MM.1S (cell line): ENCODE results near the gene HS6ST3.

Source experiments
- DNase-seq: peaks from one replicate; pipeline ENCODE4 v3.0.0-alpha.2; 2015
- H2AFZ ChIP-seq: fragments of 300-600 bp; sonication (generic); 2 replicates; pipeline ENCODE4 v1.6.0; 2016; ENCODE audit warnings: antibody characterized with exemption, low read length
- H3F3A ChIP-seq: fragments of 300-600 bp; sonication (generic); 2 replicates; pipeline ENCODE4 v1.6.1; 2016; ENCODE audit warnings: mild to moderate bottlenecking, antibody characterized with exemption, low read length, moderate library complexity, mixed read lengths; ENCODE audit not compliant: insufficient read depth
- H3K27ac ChIP-seq: fragments of 300-600 bp; sonication (generic); 2 replicates; pipeline ENCODE4 v1.5.1; 2016; ENCODE audit warnings: mild to moderate bottlenecking, low read length
- H3K27me3 ChIP-seq: fragments of 300-600 bp; sonication (generic); replicated peaks from 2 replicates; pipeline ENCODE4 v1.6.0; 2016; ENCODE audit warnings: low read length; ENCODE audit not compliant: insufficient read depth
- H3K36me3 ChIP-seq: fragments of 300-600 bp; sonication (generic); replicated peaks from 2 replicates; pipeline ENCODE4 v1.6.1; 2016; ENCODE audit warnings: mild to moderate bottlenecking, low read length, mixed read lengths; ENCODE audit not compliant: insufficient read depth
- H3K4me1 ChIP-seq: fragments of 300-600 bp; sonication (generic); 2 replicates; pipeline ENCODE4 v1.6.1; 2016; ENCODE audit warnings: low read length, mixed read lengths
- H3K4me2 ChIP-seq: fragments of 300-600 bp; sonication (generic); 2 replicates; pipeline ENCODE4 v1.6.0; 2016; ENCODE audit warnings: low read depth, low read length
- H3K4me3 ChIP-seq: fragments of 300-600 bp; sonication (generic); 2 replicates; pipeline ENCODE4 v1.5.1; 2016; ENCODE audit warnings: low read length, mixed read lengths
- H3K79me2 ChIP-seq: fragments of 300-600 bp; sonication (generic); 2 replicates; pipeline ENCODE4 v1.6.1; 2016; ENCODE audit warnings: mixed run types, low read length, mixed read lengths
- H3K9ac ChIP-seq: fragments of 300-600 bp; sonication (generic); 2 replicates; pipeline ENCODE4 v1.6.1; 2016; ENCODE audit warnings: low read length, mixed read lengths
- H3K9me2 ChIP-seq: fragments of 300-600 bp; sonication (generic); replicated peaks from 2 replicates; pipeline ENCODE4 v1.6.1; 2016; ENCODE audit warnings: mild to moderate bottlenecking, low read length, mixed read lengths; ENCODE audit not compliant: insufficient read depth
- H3K9me3 ChIP-seq: fragments of 300-600 bp; sonication (generic); replicated peaks from 2 replicates; pipeline ENCODE4 v1.6.1; 2016; ENCODE audit warnings: mild to moderate bottlenecking, low read length, mixed read lengths; ENCODE audit not compliant: insufficient read depth
- H4K20me1 ChIP-seq: fragments of 300-600 bp; sonication (generic); 2 replicates; pipeline ENCODE4 v1.6.1; 2016; ENCODE audit warnings: mild to moderate bottlenecking, low read length, moderate library complexity, mixed read lengths; ENCODE audit not compliant: insufficient read depth
- CTCF ChIP-seq: fragments of 300-600 bp; sonication (generic); IDR thresholded peaks from 2 replicates; pipeline ENCODE4 v1.5.1; 2016; ENCODE audit warnings: antibody characterized with exemption, low read length, mixed read lengths
- EZH2 ChIP-seq: fragments of 300-600 bp; sonication (generic); optimal IDR thresholded peaks from 2 replicates; pipeline ENCODE3; 2017; ENCODE audit warnings: low read depth, mild to moderate bottlenecking, antibody characterized with exemption, low read length, mixed read lengths
- EZH2phosphoT487 ChIP-seq: fragments of 300-600 bp; sonication (generic); IDR thresholded peaks from 2 replicates; pipeline ENCODE4 v1.6.1; 2018; ENCODE audit warnings: antibody characterized with exemption, low read length

HS6ST3 gene

DNA sequence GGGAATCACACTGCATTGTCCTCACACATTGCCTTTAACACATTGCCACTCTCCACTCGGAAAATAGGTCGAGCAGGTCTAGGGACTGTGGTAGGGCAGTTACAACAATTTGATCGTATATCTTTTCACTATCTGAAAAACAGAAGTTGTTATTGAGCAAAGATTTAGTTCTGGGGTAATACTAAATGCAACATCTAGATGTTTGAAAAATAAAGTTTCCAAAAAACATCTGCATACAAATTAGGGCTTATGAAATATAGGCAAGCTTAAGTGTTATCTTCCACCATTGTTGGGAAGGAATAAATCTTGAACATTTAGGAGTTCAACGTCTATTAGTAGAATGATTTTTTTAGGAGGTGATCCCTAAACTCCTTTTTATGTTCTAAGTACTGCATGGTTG is 768 bp upstream of the HS6ST3 start:
- Histone ChIP-seq H3K4me3 (no peak overlapping the region; the same call in 1 of the 2 replicates), H3K9ac (no peak overlapping the region), H3K4me2 (no peak overlapping the region; the same call in 1 of the 2 replicates), H3K36me3 (no peaks in the 10 kb centered on the region), H3F3A (no peaks in the 10 kb centered on the region), H3K27me3 (peaks cover 13% of the 10 kb centered on the region), H3K4me1 (no peaks in the 10 kb centered on the region), H3K27ac (no peak overlapping the region), H4K20me1 (no peaks in the 10 kb centered on the region), H2AFZ (no peak overlapping the region), H3K79me2 (no peaks in the 10 kb centered on the region), H3K9me3 (no peaks in the 10 kb centered on the region), H3K9me2 (no peaks in the 10 kb centered on the region)
- TF ChIP-seq EZH2phosphoT487 (no peak), EZH2 (no peak), CTCF (no peak)
- no peak for DNase-seq

GRCh38 chr13:96090240-96091101 is 564 bp downstream of the HS6ST3 start:
- no peaks in the 10 kb centered on the region for H3K9me3 ChIP-seq
- no peak overlapping the region for H3K9ac ChIP-seq
- peak overlapping the region; percentile 66; the same call in 1 of the 2 replicates for H3K4me3 ChIP-seq
- H3K79me2 ChIP-seq, result no peaks in the 10 kb centered on the region
- H3K27me3 ChIP-seq, result peaks cover 13% of the 10 kb centered on the region
- peak; percentile 23 for DNase-seq
- no peaks in the 10 kb centered on the region for H3F3A ChIP-seq
- H3K4me2 ChIP-seq, result peak overlapping the region; percentile 91
- H3K9me2 ChIP-seq, result no peaks in the 10 kb centered on the region
- peak overlapping the region; percentile 88; the same call in 1 of the 2 replicates for H2AFZ ChIP-seq
- H3K36me3 ChIP-seq, result no peaks in the 10 kb centered on the region
- H3K27ac ChIP-seq, result no peak overlapping the region
- no peaks in the 10 kb centered on the region for H4K20me1 ChIP-seq
- TF ChIP-seq CTCF (no peak), EZH2phosphoT487 (no peak), EZH2 (no peak)
- no peaks in the 10 kb centered on the region for H3K4me1 ChIP-seq

GRCh38 chr13:96091164-96092117 is 1.5 kb downstream of the HS6ST3 start:
- H3K9me2 ChIP-seq, result no peaks in the 10 kb centered on the region
- H3K27me3 ChIP-seq, result peaks cover 13% of the 10 kb centered on the region
- no peaks in the 10 kb centered on the region for H3K36me3 ChIP-seq
- peak overlapping the region; percentile 40 for H2AFZ ChIP-seq
- H3K79me2 ChIP-seq, result no peaks in the 10 kb centered on the region
- H3K9me3 ChIP-seq, result no peaks in the 10 kb centered on the region
- H3F3A ChIP-seq, result no peaks in the 10 kb centered on the region
- no peak overlapping the region for H3K27ac ChIP-seq
- peak overlapping the region; percentile 44; the same call in 1 of the 2 replicates for H3K4me2 ChIP-seq
- H3K4me1 ChIP-seq, result no peaks in the 10 kb centered on the region
- TF ChIP-seq CTCF (no peak), EZH2phosphoT487 (no peak), EZH2 (no peak)
- H3K9ac ChIP-seq, result no peak overlapping the region
- DNase-seq, result no peak
- H3K4me3 ChIP-seq, result peak overlapping the region; percentile 32
- no peaks in the 10 kb centered on the region for H4K20me1 ChIP-seq
